ENCODE measurements around the gene CLDN17. TPM values are rescaled to one million over a fixed set of nuclear protein-coding genes. Genes with fewer than 3 reads are reported as not detected.

The CLDN17 gene
- total RNA-seq, 4 donors from 2014 or later: not detected

DNA sequence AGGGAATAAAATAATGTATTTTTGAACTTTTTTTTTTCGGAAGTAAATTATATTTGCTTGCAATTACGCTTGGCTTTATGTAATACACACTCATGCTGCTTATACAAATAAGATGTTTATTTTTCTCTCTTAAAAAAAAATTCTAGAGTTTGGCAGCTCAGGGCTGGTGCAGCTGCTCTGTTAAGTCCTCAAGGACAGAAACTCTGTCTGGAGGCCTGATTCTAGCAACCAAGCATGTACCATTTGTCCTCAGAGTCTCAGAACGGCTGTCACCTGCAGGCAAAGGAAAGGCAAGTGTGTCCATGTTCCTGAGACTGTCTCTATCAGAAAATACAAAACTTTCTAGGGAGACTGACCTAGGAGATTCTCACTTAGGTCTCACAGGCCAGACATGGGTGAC is 23.2 kb upstream of the CLDN17 start:
- Histone ChIP-seq H3K27me3 (no peaks in the 10 kb centered on the region), H3K27ac (no peak overlapping the region), H3K9me3 (no peaks in the 10 kb centered on the region), H3K4me1 (no peaks in the 10 kb centered on the region), H3K4me3 (no peak overlapping the region), H3K36me3 (no peaks in the 10 kb centered on the region)
- TF ChIP-seq, protein P1, sequence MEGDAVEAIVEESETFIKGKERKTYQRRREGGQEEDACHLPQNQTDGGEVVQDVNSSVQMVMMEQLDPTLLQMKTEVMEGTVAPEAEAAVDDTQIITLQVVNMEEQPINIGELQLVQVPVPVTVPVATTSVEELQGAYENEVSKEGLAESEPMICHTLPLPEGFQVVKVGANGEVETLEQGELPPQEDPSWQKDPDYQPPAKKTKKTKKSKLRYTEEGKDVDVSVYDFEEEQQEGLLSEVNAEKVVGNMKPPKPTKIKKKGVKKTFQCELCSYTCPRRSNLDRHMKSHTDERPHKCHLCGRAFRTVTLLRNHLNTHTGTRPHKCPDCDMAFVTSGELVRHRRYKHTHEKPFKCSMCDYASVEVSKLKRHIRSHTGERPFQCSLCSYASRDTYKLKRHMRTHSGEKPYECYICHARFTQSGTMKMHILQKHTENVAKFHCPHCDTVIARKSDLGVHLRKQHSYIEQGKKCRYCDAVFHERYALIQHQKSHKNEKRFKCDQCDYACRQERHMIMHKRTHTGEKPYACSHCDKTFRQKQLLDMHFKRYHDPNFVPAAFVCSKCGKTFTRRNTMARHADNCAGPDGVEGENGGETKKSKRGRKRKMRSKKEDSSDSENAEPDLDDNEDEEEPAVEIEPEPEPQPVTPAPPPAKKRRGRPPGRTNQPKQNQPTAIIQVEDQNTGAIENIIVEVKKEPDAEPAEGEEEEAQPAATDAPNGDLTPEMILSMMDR (IDR thresholded peaks at IDR 0.05): no peak
- 86% methylated on average over 3 of the region's 3 CpGs for WGBS
- no peak for DNase-seq (ENCODE audit: low spot score in 2 of 2)

- H3K4me1 ChIP-seq: no peaks in the 10 kb centered on the region
- H3K27me3 ChIP-seq: no peaks in the 10 kb centered on the region
- H3K9me3 ChIP-seq: no peaks in the 10 kb centered on the region
- no peak for DNase-seq (ENCODE audit: low spot score in 2 of 2)
- no peak overlapping the region for H3K27ac ChIP-seq
- no peaks in the 10 kb centered on the region for H3K36me3 ChIP-seq
- 92% methylated on average over 2 of the region's 2 CpGs for WGBS
- TF ChIP-seq POLR2A (IDR thresholded peaks at IDR 0.05): no peak
- TF ChIP-seq EP300 (IDR thresholded peaks at IDR 0.05): no peak
- TF ChIP-seq, protein P1 (IDR thresholded peaks at IDR 0.05): no peak
- no peak for TF ChIP-seq POLR2AphosphoS5 (IDR thresholded peaks at IDR 0.05)
- H3K4me3 ChIP-seq: no peak overlapping the region
These were observed 19.6 kb upstream of the CLDN17 start for GRCh38 chr21:30186242-30186641.

- no peak for DNase-seq (ENCODE audit: low spot score in 2 of 2)
- Histone ChIP-seq H3K9me3 (no peaks in the 10 kb centered on the region), H3K27me3 (no peaks in the 10 kb centered on the region), H3K4me3 (no peak overlapping the region), H3K4me1 (no peaks in the 10 kb centered on the region), H3K36me3 (no peaks in the 10 kb centered on the region), H3K27ac (no peak overlapping the region)
- WGBS: 79% methylated on average over 3 of the region's 3 CpGs
- TF ChIP-seq POLR2A (IDR thresholded peaks at IDR 0.05) (no peak), POLR2AphosphoS5 (IDR thresholded peaks at IDR 0.05) (no peak), EP300 (IDR thresholded peaks at IDR 0.05) (no peak)
- TF ChIP-seq, protein P1 (IDR thresholded peaks at IDR 0.05): no peak
These were observed 1.5 kb upstream of the CLDN17 start for GRCh38 chr21:30168086-30168485.

DNA sequence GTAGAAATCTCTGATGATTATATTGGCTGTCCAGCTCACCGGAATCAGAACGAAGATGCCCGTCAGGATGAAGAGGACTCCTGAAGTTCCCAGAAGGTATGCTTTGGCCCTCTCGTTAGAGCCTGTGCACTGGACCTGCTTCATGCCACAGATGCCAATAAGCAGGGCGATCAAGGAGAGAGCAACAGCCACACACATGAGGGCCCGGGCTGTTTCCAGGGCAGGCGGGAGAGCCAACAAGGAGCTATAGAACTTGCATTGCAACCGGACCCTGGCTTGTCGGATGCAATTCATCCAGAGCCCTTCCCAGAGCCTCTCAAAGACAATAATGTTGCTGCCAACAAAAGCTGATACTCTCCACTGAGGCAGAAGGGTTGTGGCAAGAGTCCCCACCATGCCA is 434 bp downstream of the CLDN17 start:
- 97% methylated on average over 9 of the region's 9 CpGs for WGBS
- no peak overlapping the region for H3K4me3 ChIP-seq

GRCh38 chr21:30164796-30165195 is 1.8 kb downstream of the CLDN17 start:
- Histone ChIP-seq H3K4me1 (no peaks in the 10 kb centered on the region), H3K36me3 (no peaks in the 10 kb centered on the region), H3K27ac (no peak overlapping the region), H3K4me3 (no peak overlapping the region), H3K27me3 (no peaks in the 10 kb centered on the region), H3K9me3 (no peaks in the 10 kb centered on the region)
- no peak for DNase-seq (ENCODE audit: low spot score in 2 of 2)
- WGBS: 62% methylated on average over 1 of the region's 1 CpG
- no peak for TF ChIP-seq POLR2AphosphoS5 (IDR thresholded peaks at IDR 0.05)
- TF ChIP-seq, protein P1 (IDR thresholded peaks at IDR 0.05): no peak
- no peak for TF ChIP-seq EP300 (IDR thresholded peaks at IDR 0.05)
- TF ChIP-seq POLR2A (IDR thresholded peaks at IDR 0.05): no peak

More for the DNA sequence above, 434 bp downstream of the CLDN17 start:
- DNase-seq (ENCODE audit: low spot score in 2 of 2): no peak
- Histone ChIP-seq H3K36me3 (no peaks in the 10 kb centered on the region), H3K4me1 (no peaks in the 10 kb centered on the region), H3K9me3 (no peaks in the 10 kb centered on the region), H3K27me3 (no peaks in the 10 kb centered on the region), H3K27ac (no peak overlapping the region)
- TF ChIP-seq POLR2AphosphoS5 (IDR thresholded peaks at IDR 0.05) (no peak), POLR2A (IDR thresholded peaks at IDR 0.05) (no peak), EP300 (IDR thresholded peaks at IDR 0.05) (no peak)
- TF ChIP-seq, protein P1 (IDR thresholded peaks at IDR 0.05): no peak
